HepG2 (cell line): Measurements from ENCODE around the gene ILDR2. TPM values are rescaled to one million over a fixed set of nuclear protein-coding genes. Genes with fewer than 3 reads are reported as not detected.

Source experiments
- DZIP1 ChIP-seq: sonication (generic); formaldehyde crosslinking; IDR thresholded peaks from 2 replicates; pipeline ENCODE4 v1.5.0; 2020; ENCODE audit warnings: mild to moderate bottlenecking, missing genetic modification reagents
- HDAC6 ChIP-seq: fragments of 200-600 bp; sonication (generic); IDR thresholded peaks from 2 replicates; pipeline ENCODE4 v1.7.0; 2017; ENCODE audit warnings: mild to moderate bottlenecking, antibody characterized with exemption, low read length, low read depth
- ZNF407 ChIP-seq: sonication (generic); formaldehyde crosslinking; IDR thresholded peaks from one replicate; pipeline ENCODE4 v1.5.1; 2020; ENCODE audit warnings: mild to moderate bottlenecking, missing genetic modification reagents; ENCODE audit errors: not compliant biosample characterization
- ZNF644 ChIP-seq: IDR thresholded peaks from 2 replicates; pipeline ENCODE4 v1.6.1; 2016; ENCODE audit warnings: low read depth
- ZNF850 ChIP-seq: sonication (generic); formaldehyde crosslinking; conservative IDR thresholded peaks from 2 replicates; pipeline ENCODE4 v1.9.0; 2021; ENCODE audit warnings: mild to moderate bottlenecking, missing genetic modification reagents
- polyA plus RNA-seq, 8 experiments: library from polyadenylated mRNA; depleted of rRNA in 3 of 8; stranded (reverse) in 7 of 8; unstranded in 1 of 8; fragments of >200 nt; fragmentation: Illumina TruSeq in 4 of 8; extraction: Trizol in 4 of 8; gene quantifications; 2 replicates each; pipeline versions ENCODE4 v1.2.1 to v1.2.3, GENCODE V29; 2011 to 2016; ENCODE audit warnings: low read depth in 4 of 8, missing spikeins in 1 of 8, mixed read lengths in 1 of 8; ENCODE audit not compliant: insufficient read depth in 1 of 8
- total RNA-seq, 5 experiments: library from RNA; depleted of rRNA; stranded (reverse); fragments of >200 nt; fragmentation: Illumina TruSeq; extraction: Trizol; gene quantifications; 2 replicates each; pipeline ENCODE4 v1.2.3, GENCODE V29; 2016; ENCODE audit warnings: low read depth in 1 of 5

Gene ILDR2
- total and polyA plus RNA-seq, 2 of the 13 experiments (the other 11 are each of a cell fraction or from before 2014, with no cell fraction given) = 0.04 TPM; not detected in 1

GRCh38 chr1:166960858-166961474, 14.4 kb downstream of the ILDR2 start (continued):
- TF ChIP-seq ZNF407 (CRISPR knock-in tag) (no peak), ZNF850 (CRISPR knock-in tag) (no peak), HDAC6 (no peak), DZIP1 (no peak), ZNF644 (CRISPR knock-in tag) (no peak)
